ENCODE measurements around the gene PPDPF.
"Not testable (repeated sequence)": the region's sequence is repeated elsewhere in the genome, so short reads cannot be mapped to it uniquely, and the experiment has no call there.

The PPDPF gene

DNA sequence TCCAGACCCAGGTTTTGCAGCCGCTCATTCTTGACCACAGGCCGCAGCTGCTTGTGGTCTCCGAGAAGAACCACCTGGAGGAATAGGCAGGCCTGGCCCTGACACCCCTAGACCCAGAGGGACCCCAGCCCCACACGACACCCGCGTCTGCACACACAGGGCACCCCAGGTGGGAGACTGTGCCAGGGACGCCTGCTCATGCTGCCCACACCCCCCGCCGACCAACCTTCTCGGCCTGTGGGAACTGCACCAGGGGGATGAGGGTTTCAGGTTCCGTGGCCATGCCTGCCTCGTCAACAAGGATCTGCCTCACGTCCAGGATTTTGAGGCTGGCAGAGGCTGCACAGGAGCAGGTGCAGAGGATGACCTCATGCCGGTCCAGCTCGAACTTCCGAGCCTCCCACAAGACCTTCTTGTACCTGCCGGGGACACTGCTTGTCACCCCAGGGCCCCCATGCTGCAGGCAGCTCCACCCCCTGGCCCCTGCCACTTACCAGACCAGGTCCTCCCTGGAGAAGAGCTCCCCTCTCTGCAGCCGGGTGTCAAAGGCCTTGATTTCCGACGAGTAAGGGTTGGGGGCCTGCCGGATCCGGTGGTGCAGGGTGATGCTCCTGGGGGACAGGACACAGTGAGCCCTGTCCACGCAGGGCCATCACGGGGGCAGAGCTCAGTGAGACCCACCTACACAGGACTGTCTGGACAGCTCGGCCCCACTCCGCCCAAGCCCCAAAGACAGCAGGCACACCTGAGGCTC, 40.5 kb downstream of the PPDPF start:
- in situ Hi-C loops (cut with HindIII; ENCODE audit: low sequenced_read_pairs) = no loop called here

DNA sequence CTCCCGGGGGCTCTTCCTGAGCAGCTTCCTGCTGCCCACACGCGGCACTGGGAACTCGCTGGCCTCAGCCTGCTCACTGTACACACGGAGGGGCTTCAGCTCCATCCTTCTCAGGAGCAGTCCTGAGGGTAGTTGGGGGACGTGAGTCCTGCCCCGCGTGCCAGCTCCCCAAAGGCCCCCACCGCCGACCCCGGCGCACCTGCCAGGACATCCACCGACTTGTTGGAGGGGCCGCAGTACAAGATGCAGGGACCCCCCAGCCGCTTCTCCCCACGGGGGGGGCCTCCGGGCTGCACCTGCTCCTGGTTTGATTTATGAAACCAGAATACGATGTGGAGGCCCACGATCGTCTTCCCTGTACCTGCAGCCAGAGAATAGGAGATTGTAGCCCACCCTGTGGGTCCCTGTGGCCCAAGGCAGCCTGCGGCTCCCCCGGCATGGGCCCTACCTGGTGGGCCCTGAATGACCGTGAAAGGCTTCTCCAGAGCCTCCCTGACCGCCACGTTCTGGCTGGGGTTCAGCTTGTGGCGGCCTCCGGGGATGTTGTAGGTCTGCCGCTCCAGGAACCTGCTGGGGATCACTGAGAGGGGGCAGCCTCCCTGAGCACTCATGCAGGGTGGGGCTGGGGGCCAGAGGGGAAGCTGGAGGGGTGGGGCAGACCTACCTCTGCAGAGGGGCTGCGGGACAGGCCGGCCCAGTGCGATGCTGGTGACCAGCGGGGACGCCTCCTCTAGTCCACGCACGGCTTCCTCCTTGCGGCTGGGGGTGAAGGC, 41.2 kb downstream of the PPDPF start:
- in situ Hi-C loops (cut with HindIII; ENCODE audit: low sequenced_read_pairs) = no loop called here

DNA sequence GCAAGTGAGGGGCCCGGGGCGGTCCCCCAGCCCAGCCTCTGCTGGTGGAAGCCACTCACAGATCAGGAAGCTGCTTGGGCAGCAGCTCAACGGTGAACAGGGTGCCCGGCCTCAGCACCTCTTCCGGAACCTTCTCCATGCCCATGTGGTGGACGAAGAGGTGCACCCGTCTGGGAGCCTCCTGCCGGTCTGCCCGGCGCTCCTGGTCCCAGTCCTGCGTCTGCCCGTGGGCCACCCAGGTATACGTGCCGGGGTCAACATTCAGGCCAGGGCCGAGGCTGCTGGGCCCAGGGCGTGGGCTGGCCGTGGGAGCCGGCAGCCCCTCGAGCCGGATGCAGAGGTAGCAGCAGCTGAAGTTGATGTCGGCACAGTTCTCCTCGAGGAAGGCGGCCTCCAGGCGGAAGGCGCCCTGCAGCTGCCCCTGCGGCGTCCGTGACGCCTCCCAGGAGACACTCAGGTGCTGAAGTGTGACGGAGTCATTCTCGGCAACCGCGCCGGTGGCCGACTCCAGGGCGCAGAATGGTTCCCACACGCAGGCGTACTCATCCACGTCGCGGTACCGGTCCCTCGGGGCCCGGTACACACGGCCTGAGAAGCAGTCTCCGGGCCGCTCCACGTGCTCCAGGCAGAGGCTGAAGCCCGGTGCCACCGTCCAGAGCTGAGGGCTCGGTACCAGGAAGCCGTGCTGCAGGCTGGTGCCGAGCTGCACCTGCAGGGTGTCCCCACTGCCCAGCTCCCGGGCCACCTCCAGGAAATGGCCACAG, 42.1 kb downstream of the PPDPF start:
- in situ Hi-C loops (cut with HindIII; ENCODE audit: low sequenced_read_pairs) = no loop called here

DNA sequence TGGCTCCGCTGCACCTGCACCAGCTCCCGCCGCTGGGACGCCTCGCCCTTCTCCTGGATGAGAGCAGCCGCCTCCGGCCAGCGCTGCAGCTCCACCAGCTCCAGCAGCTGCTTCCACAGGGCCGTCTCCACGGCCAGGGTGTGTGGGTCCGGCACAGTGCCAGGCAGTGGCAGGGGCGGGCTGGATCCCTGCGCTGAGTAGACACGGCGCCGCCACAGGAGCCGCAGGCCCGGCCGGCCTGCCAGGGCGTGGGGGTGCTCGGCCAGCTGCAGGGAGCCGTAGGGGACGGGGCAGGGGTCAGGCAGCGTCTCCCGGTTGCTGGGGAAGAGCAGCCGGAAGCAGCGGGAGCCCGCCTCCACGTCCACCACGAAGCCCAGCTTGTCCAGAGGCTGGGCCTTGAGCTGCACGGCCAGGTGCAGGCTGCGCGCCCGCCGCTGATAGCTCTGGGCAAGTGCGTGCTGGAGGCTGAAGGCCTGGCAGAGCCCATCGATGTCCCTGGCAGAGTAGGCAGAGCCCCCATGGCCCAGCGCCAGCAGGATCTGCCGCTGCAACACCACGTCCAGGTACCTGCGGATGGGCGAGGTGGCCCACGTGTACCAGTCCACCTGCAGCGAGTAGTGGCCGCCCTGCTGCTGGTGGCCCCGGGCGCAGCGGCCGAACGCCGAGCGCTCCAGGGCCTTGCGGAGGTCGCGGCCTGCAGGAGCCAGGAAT, 42.8 kb downstream of the PPDPF start:
- in situ Hi-C loops (cut with HindIII; ENCODE audit: low sequenced_read_pairs) = no loop called here

DNA sequence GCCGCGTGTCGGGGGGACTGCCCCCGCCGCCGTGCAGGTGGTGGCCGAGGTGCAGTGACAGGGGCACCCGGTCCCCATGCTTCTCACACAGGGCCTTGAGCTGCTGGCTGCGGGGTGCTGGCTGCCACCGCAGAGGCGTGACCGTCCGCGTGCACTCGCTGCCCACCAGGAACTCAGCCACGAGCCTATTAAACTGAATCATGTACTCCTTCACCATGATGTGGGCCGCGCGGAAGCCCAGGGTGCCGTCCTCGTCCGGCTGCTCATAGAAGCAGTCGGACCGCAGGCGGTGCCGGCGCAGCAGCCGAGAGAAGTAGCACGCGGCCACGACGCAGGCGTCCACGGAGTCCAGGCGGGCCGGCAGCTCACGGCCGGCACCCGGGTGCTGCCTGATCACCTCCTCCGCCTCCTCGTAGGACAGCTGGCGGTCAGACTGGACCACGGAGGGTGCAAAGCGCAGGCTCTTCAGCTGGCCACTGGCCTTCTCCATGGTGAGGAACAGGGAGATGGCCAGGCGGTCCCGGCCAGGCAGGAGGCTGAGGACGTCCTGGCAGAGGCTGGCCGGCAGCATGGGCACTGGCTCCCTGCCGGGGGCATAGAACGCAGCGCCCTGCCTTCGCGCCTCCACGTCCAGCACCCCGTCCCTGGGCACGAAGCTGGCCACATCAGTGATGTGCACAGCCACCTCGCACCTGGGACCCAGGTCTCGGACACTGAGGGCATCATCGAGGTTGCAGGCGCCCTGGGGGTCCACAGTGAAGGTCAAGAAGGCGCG, 43.7 kb downstream of the PPDPF start:
- in situ Hi-C loops (cut with HindIII; ENCODE audit: low sequenced_read_pairs) = no loop called here

DNA sequence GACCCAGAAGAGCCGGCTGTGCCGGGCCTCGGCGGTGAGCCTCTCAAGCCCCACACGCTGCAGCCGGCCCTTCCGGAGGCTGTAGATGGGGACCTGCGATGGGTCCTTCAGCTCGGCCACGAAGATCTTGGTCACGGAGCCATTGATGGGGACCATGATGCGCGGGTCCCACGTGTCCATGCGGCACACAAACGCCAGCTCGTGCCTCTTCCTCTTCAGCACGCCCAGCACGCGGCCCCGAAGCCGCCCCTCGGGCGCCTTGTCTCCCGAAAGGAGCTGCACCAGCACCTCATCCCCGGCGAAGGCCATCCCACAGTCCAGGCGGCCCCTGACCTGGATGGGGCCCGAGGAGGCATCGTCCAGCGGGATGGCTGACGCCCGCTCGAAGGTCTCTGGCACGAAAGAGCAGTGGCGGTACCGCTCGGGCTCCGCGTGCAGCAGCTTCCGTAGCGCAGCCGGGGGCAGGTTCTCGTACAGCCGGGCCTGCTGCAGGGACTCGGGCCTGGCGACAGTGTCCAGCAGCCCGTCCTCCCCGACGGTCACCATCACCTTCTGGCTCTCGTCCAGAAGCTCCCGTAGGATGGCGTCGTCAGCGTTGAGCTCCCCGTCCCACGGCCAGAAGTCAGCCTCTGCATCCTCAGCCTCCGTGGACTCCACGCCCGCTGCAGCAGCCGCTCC, 44.6 kb downstream of the PPDPF start:
- in situ Hi-C loops (cut with HindIII; ENCODE audit: low sequenced_read_pairs) = no loop called here

DNA sequence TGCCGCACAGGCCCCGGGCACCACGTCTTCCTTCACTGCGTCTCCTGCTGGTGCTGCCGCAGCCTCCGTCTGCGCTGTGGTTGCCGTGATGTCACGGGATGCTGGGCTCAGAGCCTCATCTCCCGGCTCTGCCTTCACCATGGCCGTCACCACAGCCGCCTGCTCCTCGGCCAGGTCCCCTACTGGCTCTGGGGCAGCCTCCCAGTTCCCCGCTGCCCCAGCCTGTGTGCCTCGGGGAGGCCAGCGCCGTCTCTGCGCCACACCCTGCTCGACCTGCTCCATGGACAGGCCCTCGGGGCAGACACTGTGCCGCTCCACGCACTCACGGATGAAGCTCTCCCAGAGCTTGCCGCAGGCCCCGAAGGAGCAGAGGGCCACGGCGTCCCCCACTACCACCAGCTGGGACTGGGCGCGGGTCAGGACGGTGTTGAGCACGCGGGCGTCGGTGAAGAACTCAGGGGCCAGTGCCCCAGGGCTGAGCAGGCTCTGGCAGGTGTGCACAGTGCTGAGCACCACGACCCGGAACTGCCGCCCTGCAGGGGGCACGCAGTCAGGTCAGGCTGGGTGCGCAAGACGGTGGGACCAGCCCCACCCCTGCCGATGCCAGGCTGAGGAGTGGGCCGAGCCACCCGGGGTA, 45.3 kb downstream of the PPDPF start:
- in situ Hi-C loops (cut with HindIII; ENCODE audit: low sequenced_read_pairs) = no loop called here

DNA sequence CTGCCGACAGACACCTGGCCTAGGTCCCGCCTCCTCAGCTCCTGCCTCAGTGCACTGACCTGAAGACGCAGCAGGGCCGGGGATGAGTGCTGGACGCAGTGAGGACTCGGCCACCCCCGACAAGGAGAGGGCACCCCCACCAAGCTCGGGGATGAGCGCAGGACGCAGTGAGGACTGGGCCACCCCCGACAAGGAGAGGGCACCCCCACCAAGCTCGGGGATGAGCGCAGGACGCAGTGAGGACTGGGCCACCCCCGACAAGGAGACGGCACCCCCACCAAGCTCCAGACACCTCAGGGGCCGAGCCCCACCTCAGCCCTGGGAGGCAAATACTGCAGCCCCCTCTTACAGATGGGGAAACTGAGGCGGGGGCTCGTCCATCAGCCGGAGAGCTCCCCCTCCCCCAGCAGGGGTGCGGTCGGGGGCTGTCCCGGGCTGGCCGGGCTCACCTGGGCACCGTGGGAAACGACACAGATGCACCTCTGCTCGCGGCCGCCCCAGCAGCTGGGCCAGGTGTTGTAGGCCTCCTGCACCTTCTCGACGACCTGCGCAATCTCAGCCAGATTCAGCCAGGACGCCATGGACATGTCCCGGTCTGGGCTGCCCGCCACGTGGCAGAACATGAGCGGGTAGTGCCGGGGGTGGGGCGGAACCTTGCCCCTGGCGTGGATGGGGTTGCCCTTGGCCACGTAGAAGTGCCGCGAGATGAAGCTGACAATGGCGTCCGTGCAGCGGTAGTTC, 46.0 kb downstream of the PPDPF start:
- in situ Hi-C loops (cut with HindIII; ENCODE audit: low sequenced_read_pairs) = no loop called here

DNA sequence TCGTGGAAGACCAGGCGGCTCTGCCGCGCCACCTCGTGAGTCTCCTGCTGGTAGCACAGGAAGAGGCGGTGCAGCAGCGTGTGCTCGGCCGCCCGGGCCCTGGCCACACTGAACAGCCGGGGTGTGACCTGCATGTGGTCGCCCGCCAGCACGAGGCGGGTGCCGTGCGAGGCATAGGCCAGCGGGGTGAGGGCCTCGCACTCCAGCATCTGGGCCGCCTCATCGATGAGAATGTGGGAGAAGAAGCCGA, 46.5 kb downstream of the PPDPF start:
- in situ Hi-C loops (cut with HindIII; ENCODE audit: low sequenced_read_pairs) = no loop called here

DNA sequence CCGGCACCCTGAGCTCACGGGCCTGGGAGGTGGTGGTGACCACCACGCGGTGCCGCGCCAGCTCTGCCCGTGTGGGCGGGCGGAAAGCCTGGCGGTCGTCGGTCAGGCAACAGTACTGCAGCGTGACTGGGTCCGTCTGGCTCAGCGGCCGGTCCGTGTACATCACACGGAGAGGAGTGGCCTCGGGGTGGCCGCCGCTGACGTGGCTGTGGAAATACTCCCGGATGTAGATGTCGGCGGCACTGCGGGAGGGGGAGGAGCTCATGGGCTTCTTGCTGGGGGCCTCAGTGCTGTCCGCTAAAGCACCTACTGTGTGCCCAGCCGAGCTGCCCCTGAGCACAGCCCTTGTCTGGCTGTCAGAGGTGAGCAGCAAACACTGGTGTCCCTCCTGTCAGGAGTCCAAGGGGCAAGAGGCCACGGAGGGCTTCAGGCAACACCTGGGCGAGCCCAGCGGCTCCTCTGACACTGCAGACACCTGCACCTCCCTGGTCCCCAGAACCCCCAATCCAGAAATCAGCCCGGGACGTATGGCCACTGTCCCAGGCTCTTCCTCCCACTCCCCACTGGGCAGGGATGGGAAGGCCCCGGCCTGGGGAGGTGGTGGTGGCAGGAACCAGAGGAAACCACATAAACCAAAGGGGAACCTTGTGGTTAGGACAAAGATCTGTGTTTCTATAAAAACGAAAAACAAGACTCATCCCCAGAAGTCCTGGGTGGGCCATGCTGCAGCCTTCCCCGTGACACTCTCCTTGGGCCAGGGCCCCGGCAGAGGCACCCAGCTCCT, 47.0 kb downstream of the PPDPF start:
- in situ Hi-C loops (cut with HindIII; ENCODE audit: low sequenced_read_pairs) = no loop called here

DNA sequence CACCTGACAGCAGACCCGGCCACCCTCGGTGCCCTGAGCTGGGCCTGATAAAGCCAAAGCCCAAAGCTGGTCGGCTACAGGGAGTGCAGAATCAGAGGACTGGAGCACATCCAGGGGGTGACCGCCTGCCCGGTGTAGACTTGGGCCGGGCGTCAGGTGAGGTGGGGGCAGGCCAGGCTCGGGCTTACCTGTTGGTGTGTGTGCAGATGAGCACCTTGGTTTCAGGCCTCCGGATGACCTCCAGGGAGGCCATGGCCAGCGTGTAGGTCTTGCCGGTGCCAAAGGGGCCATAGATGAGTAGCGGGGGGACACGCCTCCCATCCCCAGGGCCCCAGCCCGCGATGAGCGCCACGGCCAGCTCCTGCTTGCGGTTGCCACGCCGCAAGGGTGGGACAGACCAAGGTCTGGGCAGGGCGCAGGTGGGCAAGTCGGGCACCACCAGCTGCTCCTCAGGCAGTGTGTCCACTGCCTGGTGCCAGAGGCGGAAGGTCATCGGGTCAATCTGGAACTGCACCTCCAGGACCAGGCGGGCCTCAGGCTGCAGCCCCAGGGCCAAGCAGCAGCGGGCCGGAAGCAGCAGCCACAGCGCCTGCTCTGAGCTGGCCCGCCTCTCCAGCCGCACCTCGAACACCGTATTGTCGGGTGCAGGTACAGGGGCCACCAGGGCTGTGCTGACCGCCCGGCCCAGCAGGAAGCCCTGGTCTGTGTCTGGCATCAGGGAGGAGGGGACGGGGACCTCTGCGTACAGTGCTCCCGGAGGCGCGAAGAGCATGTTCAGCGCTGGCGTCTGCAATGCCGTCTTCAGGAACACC, 47.8 kb downstream of the PPDPF start:
- in situ Hi-C loops (cut with HindIII; ENCODE audit: low sequenced_read_pairs) = no loop called here

DNA sequence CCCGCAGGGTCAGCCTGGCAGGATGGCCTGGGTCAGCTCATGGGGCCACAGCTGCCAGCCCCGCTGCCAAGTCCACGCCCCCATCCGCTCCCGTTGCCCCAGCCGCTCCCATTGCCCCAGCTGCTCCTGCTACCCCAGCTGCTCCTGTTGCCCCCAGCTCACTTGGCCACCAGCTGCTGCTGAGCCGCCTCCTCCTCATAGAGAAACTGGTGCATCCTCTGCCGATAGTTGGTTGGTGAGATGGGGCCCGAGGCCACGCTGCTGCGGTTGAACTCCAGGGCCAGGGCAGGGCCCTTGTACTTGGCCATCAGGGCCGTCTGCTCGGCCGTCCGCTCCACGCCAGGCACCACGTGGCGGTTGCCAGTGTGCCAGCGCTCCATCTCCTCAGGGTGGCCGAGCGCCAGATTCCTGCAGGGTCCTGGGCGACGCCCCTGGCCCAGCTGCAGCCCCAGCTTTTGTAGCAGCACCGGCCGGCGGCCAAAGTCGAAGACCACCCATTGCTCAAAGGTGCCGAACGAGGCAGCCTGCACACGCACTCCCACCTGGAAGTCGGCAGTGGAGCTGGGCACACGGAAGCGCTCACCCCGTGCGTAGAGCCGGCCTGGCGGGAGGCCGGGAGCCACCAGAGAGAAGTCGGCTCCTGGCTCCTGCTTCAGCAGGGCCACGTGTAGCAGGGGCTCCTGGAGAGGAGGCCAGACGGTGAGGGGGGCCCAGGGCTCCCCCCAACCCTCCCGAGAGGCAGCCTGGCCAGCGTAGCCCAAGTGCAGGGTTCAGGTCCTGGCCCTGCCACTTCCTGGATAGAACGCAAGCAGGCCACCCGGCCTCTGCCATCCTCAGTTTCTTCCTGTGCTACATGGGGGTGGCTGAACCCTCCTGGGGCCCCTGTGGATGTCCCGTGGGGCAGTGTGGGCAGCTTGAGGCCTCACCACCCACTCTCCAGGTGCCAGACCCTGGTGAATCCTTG, 48.7 kb downstream of the PPDPF start:
- in situ Hi-C loops (cut with HindIII; ENCODE audit: low sequenced_read_pairs) = no loop called here

DNA sequence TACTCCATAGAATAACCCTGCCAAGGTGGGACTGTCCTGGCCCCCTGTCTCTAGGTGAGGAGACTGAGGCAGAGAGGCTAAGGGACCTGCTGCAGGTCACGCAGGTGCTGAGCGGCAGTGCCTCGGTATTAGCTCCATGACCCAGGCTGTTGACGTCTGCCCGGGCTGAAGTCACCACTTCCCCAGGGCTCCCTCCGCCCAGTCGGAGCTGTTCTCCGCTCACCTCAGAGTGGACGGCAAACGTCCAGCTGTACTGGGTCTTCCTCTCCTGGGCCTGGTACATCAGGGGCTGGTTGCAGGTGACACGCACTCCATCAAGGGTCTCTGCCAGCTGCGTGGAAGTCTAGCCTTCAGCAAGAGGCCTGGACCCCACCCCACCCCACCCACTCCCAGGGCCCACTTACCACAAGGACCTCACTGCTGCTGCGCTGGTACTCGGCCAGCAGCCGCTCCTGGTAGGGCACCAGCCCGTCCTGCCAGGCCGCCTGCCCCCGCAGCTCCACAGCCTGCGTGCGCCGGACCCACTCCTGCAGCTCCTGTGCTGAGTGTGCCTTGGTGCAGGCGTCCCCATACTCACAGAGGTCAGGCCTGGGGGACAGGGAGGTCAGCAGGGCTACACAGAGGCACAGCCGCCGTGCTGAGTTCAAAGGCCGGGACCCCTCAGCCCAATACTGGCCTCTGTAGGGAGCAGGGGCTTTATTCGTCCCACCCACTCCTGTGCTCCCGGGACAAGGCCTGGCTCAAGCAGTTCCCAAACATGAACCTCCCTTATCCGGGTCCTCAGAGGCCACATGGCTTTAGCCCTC, 49.9 kb downstream of the PPDPF start:
- in situ Hi-C loops (cut with HindIII; ENCODE audit: low sequenced_read_pairs) = no loop called here

DNA sequence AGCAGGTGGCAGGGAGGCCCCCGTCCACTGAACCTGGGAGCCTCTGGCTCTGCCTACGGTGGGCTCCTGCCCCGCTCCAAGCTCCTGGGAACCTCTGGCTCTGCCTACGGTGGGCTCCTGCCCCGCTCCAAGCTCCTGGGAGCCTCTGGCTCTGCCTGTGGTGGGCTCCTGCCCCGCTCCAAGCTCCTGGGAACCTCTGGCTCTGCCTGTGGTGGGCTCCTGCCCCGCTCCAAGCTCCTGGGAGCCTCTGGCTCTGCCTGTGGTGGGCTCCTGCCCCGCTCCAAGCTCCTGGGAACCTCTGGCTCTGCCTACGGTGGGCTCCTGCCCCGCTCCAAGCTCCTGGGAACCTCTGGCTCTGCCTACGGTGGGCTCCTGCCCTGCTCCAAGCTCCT, 50.5 kb downstream of the PPDPF start:
- in situ Hi-C loops (cut with HindIII; ENCODE audit: low sequenced_read_pairs) = not testable (repeated sequence)

Data from DLD1 (cell line).